DND-41 (cell line): Measurements from ENCODE around the gene ARRB1.

ENCODE experiments used
- CTCF ChIP-seq: IDR thresholded peaks from 2 replicates; pipeline ENCODE4 v1.5.1; 2012; ENCODE audit warnings: borderline replicate concordance, low read length, moderate library complexity, mild to moderate bottlenecking; ENCODE audit not compliant: poor library complexity, severe bottlenecking; ENCODE audit errors: extremely low read depth
- EZH2 ChIP-seq: IDR thresholded peaks from 3 replicates; pipeline ENCODE4 v1.6.1; 2012; ENCODE audit warnings: borderline replicate concordance, low read depth, mild to moderate bottlenecking, moderate library complexity, low read length, inconsistent platforms; ENCODE audit not compliant: severe bottlenecking

GRCh38 chr11:75371949-75372876 is 20.8 kb upstream of the ARRB1 start:
- TF ChIP-seq EZH2 (no peak), CTCF (no peak)
